Measurements from ENCODE around the gene RBM43. TPM values are rescaled to one million over a fixed set of nuclear protein-coding genes. Genes with fewer than 3 reads are reported as not detected.

The RBM43 gene
- total RNA-seq, 1 experiment from 2014 or later, result 4.0 TPM

DNA sequence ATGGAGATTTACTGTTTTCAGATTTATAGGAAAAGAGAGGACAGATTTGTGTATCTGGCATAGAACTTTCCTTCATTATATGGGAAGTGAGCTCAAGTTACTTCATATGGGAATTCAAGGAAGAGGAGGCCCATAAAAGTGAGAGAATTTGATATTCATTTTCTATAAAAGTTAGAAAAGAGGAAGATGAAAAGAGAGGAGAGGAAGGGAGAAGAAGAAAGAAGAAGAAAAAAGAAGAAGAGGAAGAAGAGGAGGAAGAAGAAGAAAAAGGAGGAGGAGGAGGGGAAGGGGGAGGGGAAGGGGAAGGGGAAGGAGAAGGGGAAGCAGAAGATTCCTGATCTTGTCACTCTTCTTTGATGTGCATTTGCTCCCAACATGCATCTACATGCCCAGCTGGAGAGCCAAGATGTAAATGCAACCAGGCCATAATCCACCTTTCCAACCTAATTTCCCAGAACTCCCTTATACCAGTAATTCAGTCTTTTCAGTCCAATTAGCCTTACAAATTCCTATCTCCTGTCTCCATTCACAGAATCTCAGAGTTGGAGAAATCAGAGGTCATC is 43.5 kb upstream of the RBM43 start:
- no peak for DNase-seq (ENCODE audit: low spot score)
- Histone ChIP-seq H3K4me3 (ENCODE audit: low read depth, low read length, poor library complexity, severe bottlenecking) (no peak overlapping the region), H3K9me3 (ENCODE audit: low read depth, low read length, poor library complexity, severe bottlenecking) (no peaks in the 10 kb centered on the region), H3K36me3 (ENCODE audit: insufficient read depth, low read length, poor library complexity, severe bottlenecking) (peaks cover 55% of the 10 kb centered on the region), H3K27me3 (replicated peaks; ENCODE audit: insufficient read depth, low read depth, low read length, poor library complexity) (no peaks in the 10 kb centered on the region), H3K27ac (ENCODE audit: low read depth, low read length, poor library complexity, severe bottlenecking) (peak overlapping the region; percentile 48), H3K4me1 (ENCODE audit: insufficient read depth, low read length, poor library complexity, severe bottlenecking) (peaks cover 51% of the 10 kb centered on the region)
- intact Hi-C loops (cut with micrococcal nuclease; ENCODE audit: unreplicated experiment), result no loop called here
- POLR2A ChIA-PET (ENCODE audit: low non-redundant PET), result interaction anchor here (0.6 kb wide), 1 partner anchor 1650 kb away, joined by 4 read pairs; no protein-coding TSS in a partner anchor
- no TSS peak for BruUV-seq (replicated peaks)
- CTCF ChIA-PET, result no interaction called here
- no peak for TF ChIP-seq EZH2 (IDR thresholded peaks at IDR 0.05; ENCODE audit: borderline replicate concordance, low read depth, low read length, poor library complexity, severe bottlenecking)
- TF ChIP-seq, protein P1, sequence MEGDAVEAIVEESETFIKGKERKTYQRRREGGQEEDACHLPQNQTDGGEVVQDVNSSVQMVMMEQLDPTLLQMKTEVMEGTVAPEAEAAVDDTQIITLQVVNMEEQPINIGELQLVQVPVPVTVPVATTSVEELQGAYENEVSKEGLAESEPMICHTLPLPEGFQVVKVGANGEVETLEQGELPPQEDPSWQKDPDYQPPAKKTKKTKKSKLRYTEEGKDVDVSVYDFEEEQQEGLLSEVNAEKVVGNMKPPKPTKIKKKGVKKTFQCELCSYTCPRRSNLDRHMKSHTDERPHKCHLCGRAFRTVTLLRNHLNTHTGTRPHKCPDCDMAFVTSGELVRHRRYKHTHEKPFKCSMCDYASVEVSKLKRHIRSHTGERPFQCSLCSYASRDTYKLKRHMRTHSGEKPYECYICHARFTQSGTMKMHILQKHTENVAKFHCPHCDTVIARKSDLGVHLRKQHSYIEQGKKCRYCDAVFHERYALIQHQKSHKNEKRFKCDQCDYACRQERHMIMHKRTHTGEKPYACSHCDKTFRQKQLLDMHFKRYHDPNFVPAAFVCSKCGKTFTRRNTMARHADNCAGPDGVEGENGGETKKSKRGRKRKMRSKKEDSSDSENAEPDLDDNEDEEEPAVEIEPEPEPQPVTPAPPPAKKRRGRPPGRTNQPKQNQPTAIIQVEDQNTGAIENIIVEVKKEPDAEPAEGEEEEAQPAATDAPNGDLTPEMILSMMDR (conservative IDR thresholded peaks at IDR 0.05; ENCODE audit: low read depth, low read length), result no peak

DNA sequence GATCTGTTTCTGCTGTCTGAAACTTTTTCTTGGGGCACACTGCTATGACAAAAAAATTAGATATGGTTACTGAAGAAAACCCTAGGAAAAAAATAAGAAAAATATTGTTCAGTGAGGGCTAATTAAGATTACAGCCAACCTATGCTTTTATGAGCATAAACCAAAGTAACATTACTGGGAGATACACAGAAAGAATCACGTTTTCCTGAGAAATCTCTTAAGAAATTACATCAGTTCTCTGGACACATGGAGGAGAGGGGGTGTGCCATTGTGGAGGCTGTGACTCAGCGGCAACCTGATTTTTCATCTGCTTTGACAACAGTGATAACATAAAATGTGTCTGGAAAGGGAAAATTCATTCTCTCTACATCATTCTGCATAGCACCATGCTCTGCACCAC is 41.2 kb upstream of the RBM43 start:
- Histone ChIP-seq H3K4me3 (ENCODE audit: low read depth, low read length, poor library complexity, severe bottlenecking) (no peak overlapping the region), H3K9me3 (ENCODE audit: low read depth, low read length, poor library complexity, severe bottlenecking) (no peaks in the 10 kb centered on the region), H3K4me1 (ENCODE audit: insufficient read depth, low read length, poor library complexity, severe bottlenecking) (peaks cover 64% of the 10 kb centered on the region), H3K27me3 (replicated peaks; ENCODE audit: insufficient read depth, low read depth, low read length, poor library complexity) (no peaks in the 10 kb centered on the region), H3K27ac (ENCODE audit: low read depth, low read length, poor library complexity, severe bottlenecking) (peak overlapping the region; percentile 83), H3K36me3 (ENCODE audit: insufficient read depth, low read length, poor library complexity, severe bottlenecking) (peaks cover 63% of the 10 kb centered on the region)
- no TSS peak for BruUV-seq (replicated peaks)
- TF ChIP-seq, protein P1 (conservative IDR thresholded peaks at IDR 0.05; ENCODE audit: low read depth, low read length), result no peak
- no peak for TF ChIP-seq EZH2 (IDR thresholded peaks at IDR 0.05; ENCODE audit: borderline replicate concordance, low read depth, low read length, poor library complexity, severe bottlenecking)
- intact Hi-C loops (cut with micrococcal nuclease; ENCODE audit: unreplicated experiment), result no loop called here
- POLR2A ChIA-PET (ENCODE audit: low non-redundant PET), result interaction anchor here (0.6 kb wide), 1 partner anchor 30 kb away, joined by 3 read pairs; no protein-coding TSS in a partner anchor
- CTCF ChIA-PET, result no interaction called here
- peak; percentile 65 for DNase-seq (ENCODE audit: low spot score)

DNA sequence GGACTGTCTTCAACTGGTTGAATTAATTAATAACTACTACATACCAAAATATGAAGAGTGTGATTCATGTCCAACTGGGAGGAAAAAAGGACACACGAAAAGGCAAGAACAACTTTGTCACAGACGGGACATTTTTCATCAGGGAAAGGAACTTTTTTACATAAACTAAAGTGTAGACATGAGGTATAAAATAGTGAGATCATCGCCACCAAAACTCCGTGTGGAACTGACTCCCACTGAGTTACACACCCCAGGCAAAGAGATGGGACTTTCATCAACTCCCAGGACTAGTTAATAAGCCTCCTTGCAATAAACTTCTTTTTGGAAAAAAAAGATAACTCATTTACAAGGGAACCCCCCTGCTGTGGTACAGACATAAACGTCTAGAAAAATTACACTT is 40.7 kb upstream of the RBM43 start:
- ChIA-PET POLR2A (ENCODE audit: low non-redundant PET) (no interaction called here), CTCF (no interaction called here)
- no TSS peak for BruUV-seq (replicated peaks)
- intact Hi-C loops (cut with micrococcal nuclease; ENCODE audit: unreplicated experiment), result no loop called here
- no peak for DNase-seq (ENCODE audit: low spot score)
- Histone ChIP-seq H3K36me3 (ENCODE audit: insufficient read depth, low read length, poor library complexity, severe bottlenecking) (peaks cover 65% of the 10 kb centered on the region), H3K9me3 (ENCODE audit: low read depth, low read length, poor library complexity, severe bottlenecking) (no peaks in the 10 kb centered on the region), H3K4me3 (ENCODE audit: low read depth, low read length, poor library complexity, severe bottlenecking) (no peak overlapping the region), H3K4me1 (ENCODE audit: insufficient read depth, low read length, poor library complexity, severe bottlenecking) (peaks cover 64% of the 10 kb centered on the region), H3K27ac (ENCODE audit: low read depth, low read length, poor library complexity, severe bottlenecking) (peak overlapping the region; percentile 83), H3K27me3 (replicated peaks; ENCODE audit: insufficient read depth, low read depth, low read length, poor library complexity) (no peaks in the 10 kb centered on the region)
- no peak for TF ChIP-seq EZH2 (IDR thresholded peaks at IDR 0.05; ENCODE audit: borderline replicate concordance, low read depth, low read length, poor library complexity, severe bottlenecking)
- TF ChIP-seq, protein P1 (conservative IDR thresholded peaks at IDR 0.05; ENCODE audit: low read depth, low read length), result no peak

Measured in A673 (cell line).